NK-92 treated with Interleukin-12 subunit alpha and Interleukin-12 subunit beta, amount 100 ng/mL, for 24 hours (cell line): ENCODE results near the gene PPP2R5C.

Source experiments
- DNase-seq: peaks from one replicate; lab custom pipeline; 2025; lab: John Stamatoyannopoulos, UW

The PPP2R5C gene

DNA sequence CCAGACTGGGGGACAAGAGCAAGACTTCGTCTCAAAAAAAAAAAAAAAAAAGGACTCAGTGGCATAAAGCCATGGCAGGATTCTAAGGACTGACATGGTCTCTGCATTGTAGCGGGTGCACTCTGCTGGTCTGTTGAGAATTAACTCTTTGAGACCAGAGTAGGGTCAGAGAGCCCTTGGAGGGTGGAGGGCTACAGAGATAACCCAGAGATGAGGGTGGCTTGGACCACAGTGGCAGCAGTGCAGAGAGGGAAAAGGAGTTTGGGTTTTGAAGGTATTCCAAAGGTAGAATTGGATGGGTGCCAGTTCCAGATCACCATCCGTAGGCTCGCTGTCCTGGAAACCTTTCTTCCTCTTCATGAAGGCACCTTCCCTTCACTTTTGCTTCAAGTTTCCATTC lies 188.6 kb downstream of the PPP2R5C start:
- DNase-seq: no peak

DNA sequence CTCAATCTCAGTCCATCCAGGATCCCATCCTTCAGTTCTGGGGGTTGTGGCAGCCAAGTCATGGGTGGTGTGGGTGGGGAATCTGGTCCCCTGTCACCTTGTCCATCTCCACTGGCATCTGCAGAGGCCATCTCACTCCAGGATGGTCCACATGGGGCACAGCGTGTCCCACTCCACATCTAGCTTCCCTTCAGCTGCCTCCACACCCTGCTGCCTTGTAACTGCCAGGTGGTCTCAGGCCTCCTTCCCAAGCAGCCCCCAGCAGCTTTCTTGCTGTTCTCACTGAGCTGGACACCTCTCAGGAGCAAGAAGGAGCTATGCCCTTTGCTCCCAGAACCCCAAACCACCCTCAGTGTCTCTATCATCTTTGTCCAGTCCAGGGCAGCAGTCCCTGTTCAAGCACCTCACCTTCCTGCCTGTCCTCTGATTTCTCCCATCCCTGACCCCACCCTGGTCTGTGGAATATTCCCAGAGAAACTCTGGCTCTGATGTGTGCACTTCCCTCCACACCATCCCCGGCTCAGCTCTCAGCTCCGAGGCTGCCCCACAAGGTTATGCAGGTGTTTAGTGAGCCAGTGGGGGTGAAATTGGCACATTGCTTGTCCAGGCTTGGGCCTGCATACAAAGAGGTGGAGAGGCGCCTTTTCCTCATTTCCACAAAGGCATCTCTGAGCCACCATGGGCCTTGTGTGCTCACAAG lies 189.2 kb downstream of the PPP2R5C start:
- no peak for DNase-seq

DNA sequence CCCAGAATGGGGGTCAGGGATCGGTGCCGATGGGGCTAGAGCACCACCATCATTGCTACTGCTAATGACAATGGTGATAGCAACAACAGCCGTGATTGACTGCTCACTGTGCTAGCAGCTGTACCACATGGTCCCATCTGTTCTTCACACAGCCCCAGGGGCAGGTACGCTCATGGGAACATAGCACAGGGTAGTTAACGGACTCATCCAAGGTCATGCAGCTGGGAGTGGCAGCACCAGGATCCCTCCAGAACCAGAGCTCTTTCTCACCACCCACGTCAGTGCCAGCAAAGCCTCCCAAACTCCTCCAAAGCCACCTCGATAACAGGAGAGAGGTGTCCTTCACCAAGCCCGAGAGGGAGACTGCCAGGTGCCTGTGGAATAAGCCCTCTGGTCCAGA lies 191.6 kb downstream of the PPP2R5C start:
- DNase-seq: no peak

DNA sequence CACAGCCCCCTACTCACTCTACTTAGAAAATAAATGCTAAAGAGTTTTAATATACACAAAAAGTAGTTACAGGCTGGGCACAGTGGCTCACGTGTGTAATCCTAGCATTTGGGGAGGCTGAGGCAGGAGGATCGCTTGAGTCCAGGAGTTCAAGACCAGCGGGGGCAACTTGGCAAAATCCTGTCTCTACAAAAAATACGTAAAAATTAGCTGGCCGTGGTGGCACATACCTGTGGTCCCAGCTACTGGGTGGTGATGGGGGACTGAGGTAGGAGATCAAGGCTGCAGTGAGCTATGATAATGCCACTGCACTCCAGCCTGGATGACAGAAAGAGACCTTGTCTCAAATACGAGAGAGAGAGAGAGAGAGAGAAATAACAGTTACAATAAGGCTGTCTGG lies 193.0 kb downstream of the PPP2R5C start:
- DNase-seq: no peak

DNA sequence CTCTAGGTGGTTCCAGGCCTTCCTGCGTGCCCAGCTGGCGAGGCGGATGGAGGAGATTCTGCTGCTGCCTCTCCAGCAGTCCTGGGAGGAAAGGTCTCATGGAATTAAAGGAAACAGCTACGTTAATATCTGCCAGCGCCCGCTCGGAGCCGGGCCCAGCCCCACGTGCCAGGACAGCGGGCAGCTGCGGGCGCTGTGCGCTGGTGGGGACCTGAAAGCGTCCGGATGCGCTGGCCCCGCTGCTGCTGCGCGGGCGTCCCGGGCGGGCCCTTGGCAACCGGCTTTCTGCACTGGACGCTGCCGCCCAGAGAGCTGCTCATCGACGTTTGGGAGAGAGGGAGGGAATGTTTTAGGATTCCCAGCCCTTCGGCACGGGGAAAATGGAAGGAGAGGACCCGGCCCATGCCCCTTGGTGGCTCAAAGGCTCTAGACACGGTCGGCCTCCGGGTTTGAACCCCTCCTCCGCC lies 194.2 kb downstream of the PPP2R5C start:
- DNase-seq: no peak

DNA sequence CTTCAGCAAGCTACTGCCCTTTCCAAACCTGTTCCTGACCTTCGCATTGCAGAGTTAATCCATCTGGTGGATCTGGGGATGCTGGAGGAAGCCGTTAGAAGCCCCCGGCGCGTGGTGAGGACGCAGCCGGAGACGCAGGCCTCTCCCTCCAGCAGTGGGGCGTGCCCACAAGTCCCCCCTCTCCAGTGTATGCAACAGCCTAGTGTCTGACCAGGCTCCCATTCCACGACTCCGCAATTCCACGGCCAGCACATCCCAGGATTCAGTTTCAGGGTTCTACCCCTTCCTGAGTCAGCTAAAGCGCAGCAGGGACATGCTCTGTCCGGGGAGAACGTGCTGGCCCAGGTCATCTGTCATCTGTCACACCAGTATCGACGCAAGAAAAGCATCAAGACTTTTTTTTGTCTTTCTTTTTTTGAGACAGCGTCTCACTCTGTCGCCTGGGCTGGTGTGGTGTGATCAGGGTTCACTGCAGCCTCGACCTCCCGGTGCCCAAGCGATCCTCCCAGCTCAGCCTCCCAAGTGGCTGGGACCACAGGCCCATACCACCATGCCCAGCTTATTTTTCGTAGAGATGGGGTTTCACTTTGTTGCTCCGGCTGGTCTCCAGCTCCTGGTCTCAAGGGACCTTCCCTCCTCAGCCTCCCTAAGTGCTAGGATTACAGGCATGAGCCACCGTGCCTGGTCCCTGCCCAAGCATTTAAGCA lies 194.8 kb downstream of the PPP2R5C start:
- no peak for DNase-seq

DNA sequence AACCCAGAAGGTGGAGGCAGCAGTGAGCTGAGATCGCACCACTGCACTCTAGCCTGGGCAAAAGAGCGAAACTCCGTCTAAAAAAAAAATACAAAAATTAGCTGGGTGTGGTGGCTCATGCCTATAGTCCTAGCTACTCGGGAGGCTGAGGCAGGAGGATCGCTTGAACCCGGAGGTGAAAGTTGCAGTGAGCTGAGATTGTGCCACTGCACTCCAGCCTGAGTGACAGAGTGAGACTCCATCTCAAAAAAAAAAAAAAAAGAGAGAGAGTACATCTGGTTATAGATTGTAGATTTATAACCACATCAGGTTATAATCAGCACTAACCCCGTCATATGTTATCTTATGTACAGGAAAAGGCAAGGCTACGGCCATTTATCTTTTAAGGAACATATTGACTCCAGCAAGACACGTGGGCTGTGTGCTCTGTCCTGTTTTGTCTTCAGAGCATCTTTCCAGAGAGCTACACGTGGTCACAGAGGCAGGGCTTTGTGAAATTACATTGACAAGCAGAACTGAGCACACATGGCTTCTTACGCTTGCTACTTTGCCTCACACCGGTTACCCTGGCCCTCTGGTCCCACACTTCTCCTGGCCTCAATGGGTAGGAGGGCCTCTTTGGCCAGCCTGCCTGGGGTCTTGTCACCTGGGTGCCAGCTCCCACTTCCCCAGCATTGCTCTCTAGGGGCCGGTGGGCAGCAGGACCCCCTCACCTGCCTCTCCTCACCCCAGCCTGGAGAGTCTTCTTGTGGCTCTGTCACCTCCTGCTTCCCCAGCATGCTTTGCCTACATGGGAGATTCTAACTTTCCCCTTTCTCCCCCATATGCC lies 196.1 kb downstream of the PPP2R5C start:
- DNase-seq: no peak

DNA sequence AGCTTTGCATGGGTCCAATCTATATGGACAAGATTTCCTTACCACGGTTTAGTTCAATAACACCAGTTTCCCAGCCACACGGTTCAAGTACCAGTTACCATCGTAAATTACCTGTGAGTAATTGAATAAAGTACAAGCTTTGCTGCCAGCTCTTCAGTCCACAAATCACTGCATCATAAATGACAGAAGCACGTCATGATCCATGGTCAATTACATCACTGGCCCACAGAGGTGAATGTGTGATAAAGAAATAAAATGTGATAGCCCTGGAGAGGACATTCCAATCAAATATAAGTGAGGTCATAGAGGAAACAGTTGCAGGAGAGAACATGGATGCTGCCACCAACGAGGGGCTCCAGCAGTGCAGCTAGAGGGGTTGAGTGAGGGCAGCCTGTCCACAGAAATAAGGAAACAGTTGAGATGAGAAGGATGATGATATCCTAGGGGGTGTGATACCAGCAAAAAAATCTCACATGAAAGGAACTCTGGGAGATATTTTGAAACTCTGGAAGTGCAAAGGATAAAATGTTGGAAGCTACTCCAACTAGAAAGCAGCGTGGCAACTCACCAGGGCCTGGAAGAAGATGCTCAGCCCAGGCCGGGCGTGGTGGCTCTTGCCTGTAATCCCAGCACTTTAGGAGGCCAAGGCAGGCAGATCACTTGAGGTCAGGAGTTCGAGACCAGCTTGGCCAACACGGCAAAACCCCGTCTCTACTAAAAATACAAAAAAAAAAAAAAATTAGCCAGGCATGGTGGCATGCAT lies 197.1 kb downstream of the PPP2R5C start:
- DNase-seq: no peak

DNA sequence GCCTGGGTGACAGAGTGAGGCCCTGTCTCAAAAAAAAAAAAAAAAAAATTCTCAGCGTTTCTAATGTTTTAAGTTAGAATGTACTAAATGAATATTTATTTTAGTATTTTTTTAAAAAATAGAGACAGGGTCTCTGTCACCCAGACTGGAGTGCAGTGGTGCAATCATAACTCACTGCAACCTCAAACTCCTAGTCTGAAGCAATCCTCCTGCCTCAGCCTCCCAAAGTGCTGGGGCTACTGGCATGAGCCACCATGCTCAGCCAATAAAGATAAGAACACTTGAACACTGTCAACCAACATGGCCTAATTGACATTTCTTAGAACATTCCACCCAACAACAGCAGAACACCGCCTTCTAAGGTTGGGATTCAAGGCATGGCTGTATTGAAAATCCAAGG lies 197.8 kb downstream of the PPP2R5C start:
- no peak for DNase-seq

DNA sequence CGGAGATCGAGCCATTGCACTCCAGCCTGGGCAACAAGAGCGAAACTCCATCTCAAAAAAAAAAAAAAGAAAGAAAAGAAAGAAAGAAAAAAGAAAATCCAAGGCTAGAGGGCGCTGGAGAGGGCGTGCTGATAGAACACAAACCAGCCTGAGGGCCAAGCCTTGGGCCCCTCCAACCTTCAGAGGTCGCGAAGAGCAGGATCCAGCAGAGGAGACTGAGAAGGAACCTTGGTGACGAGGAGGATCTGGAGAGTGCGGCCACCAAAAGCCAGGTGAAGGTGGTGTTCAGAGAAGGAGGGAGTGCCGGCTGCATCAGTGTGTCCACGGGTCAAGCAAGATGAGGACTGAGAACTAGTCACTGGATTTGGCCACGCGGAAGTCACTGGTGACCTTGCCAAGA lies 198.7 kb downstream of the PPP2R5C start:
- DNase-seq: no peak

DNA sequence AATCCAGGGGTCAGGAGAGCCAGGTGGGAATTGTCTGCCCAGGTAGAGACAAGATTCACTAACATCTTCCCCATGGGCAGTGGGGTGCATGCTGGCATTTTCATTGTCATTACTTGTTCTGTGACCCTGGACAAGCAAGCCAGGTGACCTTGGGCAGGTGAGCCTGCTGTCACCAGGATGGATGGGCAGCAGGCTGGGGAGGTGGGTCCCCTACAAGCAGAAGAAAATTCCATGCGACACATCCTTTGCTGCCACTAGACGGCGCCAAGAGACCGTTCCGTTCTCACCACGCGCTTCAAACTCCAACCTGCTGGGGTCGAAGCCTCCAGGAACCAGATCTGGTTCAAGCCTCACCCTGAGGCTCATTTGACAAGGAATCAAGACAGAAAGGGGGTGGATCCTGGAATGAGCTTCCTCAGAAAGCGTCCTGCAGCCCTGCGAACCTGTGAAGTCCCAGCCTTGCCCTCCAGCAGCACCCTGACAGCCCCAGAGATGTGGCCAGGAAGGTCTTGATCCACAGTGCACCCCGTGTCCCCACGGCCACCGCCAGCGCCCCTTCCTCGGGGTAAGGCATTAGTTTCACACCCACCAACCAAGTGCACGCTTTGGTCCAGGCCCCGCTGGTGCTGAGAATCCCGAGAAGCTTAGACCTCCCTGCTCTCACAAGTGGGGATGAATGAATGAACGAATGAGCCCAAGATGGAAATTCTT lies 199.7 kb downstream of the PPP2R5C start:
- peak; percentile 60 for DNase-seq

DNA sequence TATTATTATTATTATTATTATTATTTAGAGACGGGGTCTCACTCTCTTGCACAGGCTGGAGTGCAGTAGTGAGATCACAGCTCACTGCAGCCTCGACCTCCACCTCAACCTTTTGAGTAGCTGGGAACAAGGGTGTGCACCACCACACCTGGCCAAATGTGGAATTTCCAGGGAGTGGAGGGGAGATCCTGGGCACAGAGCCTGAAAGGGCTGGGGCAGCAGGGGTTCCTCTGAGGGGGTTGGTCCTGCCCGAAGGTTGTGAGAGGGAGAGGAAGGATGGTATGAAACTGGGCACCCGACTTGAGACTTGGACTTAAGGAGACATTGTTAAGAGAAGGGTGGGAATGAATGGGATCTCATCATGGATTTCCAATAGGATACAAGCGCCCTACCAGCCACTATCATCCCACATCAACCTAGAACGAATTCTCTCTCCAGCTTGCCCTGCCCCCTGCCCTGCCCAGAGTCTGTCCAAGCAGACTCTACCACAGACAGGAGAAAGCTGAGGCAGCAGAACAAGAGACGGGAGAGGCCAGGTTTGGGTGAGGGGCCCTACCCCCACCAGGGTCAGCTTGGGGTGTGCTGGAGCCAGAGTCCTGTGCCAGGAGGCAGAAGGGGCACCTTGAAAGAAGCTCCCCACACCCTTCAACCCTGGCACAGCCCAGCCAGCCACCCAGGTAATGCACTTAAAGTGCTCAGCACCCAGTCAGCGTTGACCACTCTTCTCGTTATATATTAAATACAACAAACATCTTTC lies 200.4 kb downstream of the PPP2R5C start:
- DNase-seq: no peak

DNA sequence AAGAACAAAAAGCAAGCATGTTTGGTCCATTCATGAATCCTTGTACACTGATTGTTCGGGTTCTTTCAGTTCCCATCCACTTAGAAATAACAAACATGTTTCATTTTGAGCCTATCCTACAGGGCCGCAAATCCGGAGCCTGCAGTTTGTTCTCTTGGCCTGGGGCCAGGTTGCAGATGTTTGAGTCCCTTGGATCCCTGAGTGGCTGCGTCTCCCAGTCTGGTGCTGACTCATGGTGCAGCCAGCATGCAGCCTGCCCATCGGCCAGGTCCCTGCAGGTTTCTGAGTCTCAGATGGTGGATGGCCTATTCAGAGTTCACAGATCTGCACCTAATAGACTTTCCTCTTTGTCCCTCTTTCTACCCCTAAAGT lies 201.0 kb downstream of the PPP2R5C start:
- DNase-seq: no peak

DNA sequence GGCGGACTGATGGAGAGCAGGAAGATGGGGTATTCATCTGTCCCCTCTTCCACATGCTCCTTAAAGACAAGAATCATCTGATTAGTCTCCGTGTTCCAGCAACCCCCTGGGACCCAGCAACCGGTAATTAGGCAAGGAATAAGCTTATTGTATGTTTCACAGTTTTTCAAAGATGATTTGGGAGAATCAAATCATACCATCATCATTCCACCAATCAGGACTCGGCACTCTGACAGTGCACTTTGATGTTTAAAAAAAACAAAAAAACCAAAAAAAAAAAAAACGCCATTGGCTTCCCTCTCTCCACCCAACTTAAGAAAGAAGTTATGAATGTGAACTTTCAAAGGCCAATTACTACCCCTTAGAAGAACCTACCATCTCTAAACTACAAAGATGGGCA lies 201.5 kb downstream of the PPP2R5C start:
- no peak for DNase-seq

DNA sequence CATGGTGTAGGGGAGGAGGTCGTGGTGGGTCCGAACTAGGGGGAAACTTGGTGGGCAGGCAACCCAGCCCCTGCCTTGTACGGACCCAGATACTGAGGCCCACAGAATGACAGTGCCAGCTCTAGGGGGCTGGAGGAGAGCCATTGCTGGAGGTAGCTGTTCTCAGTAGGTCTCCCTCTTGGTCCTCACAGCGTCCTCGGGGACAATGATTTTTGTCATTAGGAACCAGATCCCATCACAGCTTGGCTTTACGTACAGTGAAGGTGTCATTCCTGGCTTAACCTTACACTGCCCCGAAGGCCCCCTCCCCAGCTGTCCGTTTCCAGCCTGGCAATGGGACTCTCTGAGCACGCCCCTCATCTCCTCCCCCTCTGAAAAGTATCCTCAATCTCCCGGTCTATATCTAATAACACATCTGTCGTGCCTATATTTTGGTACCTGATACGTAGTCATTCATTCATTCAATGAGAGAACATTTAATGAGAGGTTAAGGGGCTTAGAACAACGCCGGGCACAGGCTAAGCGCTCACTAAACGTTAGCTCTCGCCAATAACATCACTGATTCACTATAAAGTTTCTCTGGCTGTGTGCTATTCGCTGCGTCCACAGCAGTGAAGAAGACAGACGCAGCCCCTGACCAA lies 202.3 kb downstream of the PPP2R5C start:
- DNase-seq: no peak

DNA sequence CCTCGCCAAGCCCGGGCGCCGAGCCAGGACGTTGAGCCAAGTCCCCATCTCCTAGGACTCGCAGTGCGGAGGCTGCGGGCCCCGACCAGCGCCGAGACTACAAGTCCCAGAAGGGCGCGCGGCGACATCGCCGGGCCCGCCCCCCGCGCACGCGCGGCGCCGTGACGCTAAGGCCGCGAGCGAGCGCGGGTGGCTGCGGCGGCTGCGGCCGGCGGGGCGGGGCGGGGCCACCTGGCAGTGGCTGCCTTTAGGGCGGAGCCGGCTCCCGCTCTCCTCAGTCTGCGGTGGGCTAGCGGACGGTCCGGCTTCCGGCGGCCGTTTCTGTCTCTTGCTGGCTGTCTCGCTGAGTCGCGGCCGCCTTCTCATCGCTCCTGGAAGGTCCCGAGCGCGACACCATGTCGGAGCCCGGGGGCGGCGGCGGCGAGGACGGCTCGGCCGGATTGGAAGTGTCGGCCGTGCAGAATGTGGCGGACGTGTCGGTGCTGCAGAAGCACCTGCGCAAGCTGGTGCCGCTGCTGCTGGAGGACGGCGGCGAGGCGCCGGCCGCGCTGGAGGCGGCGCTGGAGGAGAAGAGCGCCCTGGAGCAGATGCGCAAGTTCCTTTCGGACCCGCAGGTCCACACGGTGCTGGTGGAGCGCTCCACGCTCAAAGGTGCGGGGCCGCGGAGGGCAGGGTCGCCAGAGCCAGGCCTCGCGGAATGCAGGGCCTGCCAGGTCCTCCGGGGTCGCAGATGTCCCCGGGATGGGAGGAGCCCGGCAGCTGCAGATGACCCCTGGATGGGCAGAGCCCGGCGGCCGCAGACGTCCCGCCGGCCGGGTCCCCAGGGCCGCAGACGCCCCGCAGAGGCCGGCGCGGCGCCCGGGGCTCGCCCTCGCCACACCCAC lies 203.0 kb downstream of the PPP2R5C start, which contains the start of gene DYNC1H1:
Gene DYNC1H1 (plus strand): TSS at position 277 of the 884 bp plus-strand sequence. CDS start 119 bp downstream, at position 396.
- peak; percentile 84 for DNase-seq

DNA sequence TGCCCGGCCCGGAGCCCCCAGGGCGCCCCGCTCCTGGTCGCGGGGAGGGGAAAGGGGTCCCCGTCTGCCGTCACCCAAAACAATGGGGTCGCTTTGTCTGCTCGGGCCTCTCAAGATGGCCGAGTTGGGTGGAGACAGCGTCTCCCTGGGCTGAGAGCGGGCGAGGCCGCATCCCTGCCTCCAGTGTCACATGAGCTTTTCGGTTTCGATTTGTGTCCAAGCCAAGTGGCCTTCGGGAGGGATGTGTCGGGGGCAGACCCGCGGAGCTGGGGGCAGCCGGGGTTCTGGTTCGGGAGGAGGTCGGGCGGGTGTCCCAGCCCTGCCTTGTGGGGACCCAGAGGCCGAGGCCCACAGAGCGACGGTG lies 203.7 kb downstream of the PPP2R5C start:
- peak; percentile 62 for DNase-seq

DNA sequence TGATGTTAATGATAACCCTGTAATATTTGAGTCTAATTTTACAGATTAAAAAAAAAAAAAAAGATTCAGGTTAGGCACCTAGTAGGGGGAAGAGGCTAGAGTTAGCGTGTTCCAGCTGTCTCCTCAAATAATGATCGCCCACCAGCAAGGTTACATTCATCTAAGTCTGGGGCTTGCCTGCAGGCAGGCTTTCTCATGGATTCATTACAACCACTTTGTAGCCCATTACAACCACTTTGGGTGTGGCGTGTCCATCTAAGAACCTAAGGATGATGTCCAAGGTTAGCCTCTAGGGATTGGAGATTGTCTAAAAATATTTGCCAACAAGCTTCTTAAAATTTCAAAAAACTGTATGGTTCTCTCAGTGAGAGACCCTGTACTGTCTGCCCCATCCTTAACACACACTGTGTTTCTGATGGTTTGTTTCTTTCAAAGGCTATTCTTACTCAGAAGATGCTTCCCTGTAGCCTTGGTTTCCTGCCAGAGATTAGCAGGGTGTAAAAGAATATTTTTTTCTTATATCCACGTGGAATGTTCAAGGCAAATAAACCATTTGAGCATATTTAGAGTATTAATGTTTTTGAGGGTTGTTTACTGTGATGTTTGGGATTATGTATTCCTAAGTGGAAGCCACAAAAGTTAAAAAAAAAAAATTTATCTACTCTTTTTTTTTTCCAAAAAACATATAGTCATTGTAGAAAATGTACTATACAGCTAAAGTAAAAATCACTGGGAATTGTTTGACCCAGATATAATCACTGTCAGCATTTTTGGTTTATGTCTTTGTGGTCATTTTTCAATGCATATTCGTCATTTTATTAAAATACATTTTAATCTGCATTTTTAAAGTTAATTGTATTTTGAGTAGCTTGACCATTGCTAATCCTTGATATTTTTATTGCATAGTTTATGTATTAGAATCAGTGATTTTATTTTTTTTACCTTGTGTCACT lies 204.5 kb downstream of the PPP2R5C start:
- no peak for DNase-seq
